RWPE1 (cell line): ENCODE data around the gene TBX5.

Experiments used
- CTCF ChIA-PET: fragments of 350-600 bp; sonication (Branson Sonifier 250); formaldehyde crosslinking; extraction: SDS; loops from one replicate; lab custom pipeline; 2021; lab: Yijun Ruan, JAX
- POLR2A ChIA-PET: fragments of 400-600 bp; formaldehyde crosslinking; extraction: SDS; loops from one replicate; lab custom pipeline; 2020; ENCODE audit warnings: antibody characterized with exemption; ENCODE audit not compliant: low non-redundant PET; lab: Yijun Ruan, JAX
- DNase-seq: peaks from one replicate; pipeline ENCODE4 v3.0.0; 2012; ENCODE audit warnings: low spot score
- H3K27ac ChIP-seq: fragments of 450-650 bp; 2 replicates; pipeline ENCODE4 v1.5.1; 2017
- TF ChIP-seq, protein P1 (sequence below): fragments of 450-650 bp; conservative IDR thresholded peaks from 2 replicates; pipeline ENCODE4 v1.5.1; 2017; ENCODE audit warnings: low read depth, mild to moderate bottlenecking

TBX5 gene

GRCh38 chr12:114403011-114403689, 2.8 kb downstream of the TBX5 start:
- CTCF ChIA-PET, result no interaction called here
- DNase-seq, result no peak
- POLR2A ChIA-PET, result no interaction called here
- no peak overlapping the region for H3K27ac ChIP-seq
- TF ChIP-seq, protein P1, sequence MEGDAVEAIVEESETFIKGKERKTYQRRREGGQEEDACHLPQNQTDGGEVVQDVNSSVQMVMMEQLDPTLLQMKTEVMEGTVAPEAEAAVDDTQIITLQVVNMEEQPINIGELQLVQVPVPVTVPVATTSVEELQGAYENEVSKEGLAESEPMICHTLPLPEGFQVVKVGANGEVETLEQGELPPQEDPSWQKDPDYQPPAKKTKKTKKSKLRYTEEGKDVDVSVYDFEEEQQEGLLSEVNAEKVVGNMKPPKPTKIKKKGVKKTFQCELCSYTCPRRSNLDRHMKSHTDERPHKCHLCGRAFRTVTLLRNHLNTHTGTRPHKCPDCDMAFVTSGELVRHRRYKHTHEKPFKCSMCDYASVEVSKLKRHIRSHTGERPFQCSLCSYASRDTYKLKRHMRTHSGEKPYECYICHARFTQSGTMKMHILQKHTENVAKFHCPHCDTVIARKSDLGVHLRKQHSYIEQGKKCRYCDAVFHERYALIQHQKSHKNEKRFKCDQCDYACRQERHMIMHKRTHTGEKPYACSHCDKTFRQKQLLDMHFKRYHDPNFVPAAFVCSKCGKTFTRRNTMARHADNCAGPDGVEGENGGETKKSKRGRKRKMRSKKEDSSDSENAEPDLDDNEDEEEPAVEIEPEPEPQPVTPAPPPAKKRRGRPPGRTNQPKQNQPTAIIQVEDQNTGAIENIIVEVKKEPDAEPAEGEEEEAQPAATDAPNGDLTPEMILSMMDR, result no peak

DNA sequence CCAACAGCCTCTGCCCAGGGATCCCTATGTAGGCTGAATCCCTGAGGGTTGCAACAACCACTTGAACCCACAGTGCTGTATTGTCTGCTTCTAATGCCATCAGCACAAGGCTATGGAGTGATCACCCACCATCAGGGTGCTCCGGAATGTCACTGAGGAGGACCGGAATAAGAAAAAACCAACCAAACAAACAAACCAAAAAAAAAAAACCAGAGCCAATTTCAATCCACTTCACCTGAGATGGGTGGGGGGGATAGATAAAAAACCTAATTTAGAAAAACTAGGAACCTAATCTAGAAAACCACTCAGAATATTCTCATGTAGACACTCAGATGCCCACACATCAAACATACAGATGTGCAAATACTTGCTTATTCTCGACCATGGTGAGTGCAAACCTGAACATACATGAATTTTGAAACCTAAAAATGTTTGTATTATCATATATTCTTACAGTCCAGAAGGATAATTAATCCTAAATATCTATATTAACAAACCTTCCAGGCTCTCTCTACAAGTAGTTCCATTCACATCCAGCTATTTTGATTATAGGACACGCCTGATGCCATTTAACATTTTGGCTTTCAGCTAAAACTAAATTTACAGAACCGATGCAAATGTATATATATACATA, 3.7 kb downstream of the TBX5 start:
- TF ChIP-seq, protein P1, result no peak
- H3K27ac ChIP-seq, result no peak overlapping the region
- POLR2A ChIA-PET, result no interaction called here
- no peak for DNase-seq
- CTCF ChIA-PET, result no interaction called here

DNA sequence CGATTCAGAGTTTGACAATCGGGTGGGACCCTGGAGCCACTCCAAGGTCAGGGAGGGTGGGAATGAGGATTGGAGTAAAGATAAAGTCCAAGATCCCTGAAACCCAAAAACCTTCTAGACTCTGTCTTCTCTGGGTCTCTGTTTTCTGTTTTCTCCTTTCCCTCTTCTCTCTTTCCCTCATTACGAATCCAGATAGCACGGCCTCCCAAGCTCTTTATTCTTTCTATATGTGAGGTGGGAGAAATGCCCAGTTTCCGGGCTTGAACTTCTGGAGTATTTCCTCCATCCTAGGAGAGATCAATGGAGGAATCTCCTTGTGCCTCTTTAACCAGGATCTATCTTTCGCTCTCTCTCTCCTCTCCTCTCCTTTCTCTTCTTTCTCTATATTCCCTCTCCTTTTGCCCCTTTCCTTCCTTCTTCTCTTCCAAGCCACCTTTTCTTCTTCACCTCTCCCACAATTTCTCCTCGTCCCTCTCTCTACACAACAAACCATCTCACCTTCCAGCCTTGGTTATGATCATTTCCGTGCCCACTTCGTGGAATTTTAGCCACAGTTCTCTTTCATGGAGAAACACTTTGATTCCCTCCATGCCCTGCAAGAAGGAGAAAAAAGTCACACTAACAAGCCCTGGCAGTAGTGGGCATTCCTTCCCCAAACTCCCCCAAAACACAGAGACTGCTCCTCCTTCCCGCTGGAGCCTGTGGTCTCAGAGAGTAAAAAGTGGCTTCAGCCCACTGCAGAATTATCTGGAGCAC, 4.4 kb downstream of the TBX5 start:
- ChIA-PET CTCF (no interaction called here), POLR2A (no interaction called here)
- H3K27ac ChIP-seq, result no peak overlapping the region
- no peak for DNase-seq
- TF ChIP-seq, protein P1, result no peak

GRCh38 chr12:114400925-114401324, 5.0 kb downstream of the TBX5 start:
- no peak for DNase-seq
- ChIA-PET CTCF (no interaction called here), POLR2A (no interaction called here)

DNA sequence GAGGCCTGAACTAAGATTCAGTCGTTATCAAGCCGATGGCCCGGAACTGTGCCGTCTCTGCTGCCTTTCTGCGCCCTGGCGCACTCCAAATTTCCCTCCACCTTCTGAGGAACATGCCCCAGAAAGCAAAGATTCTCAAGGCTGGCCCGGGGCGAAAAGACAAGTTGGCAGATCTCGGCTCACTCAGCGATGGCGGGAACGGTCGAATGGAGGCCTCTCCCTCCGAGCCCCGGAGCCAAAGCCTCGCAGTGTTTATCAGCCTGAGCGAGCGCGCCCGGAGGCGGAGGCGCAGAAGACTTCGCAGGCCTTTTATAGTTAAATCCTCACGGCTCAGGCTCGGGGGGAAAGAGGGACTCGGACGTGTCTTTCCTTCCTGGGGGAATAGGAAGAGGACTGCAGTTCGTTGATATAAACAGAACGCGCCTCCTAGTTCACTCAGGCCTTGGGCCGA, 5.6 kb downstream of the TBX5 start:
- POLR2A ChIA-PET, result no interaction called here
- H3K27ac ChIP-seq, result no peak overlapping the region
- no peak for DNase-seq

More at GRCh38 chr12:114400925-114401324, 5.0 kb downstream of the TBX5 start:
- no peak overlapping the region for H3K27ac ChIP-seq
- TF ChIP-seq, protein P1, result no peak

GRCh38 chr12:114399664-114400211, 6.2 kb downstream of the TBX5 start:
- no peak for DNase-seq
- H3K27ac ChIP-seq, result no peak overlapping the region
- CTCF ChIA-PET, result no interaction called here
- POLR2A ChIA-PET, result no interaction called here
- TF ChIP-seq, protein P1, result no peak

More for the DNA sequence above, 5.6 kb downstream of the TBX5 start:
- TF ChIP-seq, protein P1, result no peak
- CTCF ChIA-PET, result no interaction called here
